ENCODE measurements around the gene CBX1. TPM values are rescaled to one million over a fixed set of nuclear protein-coding genes. Genes with fewer than 3 reads are reported as not detected.

CBX1 gene
- 43.5 TPM for total RNA-seq

DNA sequence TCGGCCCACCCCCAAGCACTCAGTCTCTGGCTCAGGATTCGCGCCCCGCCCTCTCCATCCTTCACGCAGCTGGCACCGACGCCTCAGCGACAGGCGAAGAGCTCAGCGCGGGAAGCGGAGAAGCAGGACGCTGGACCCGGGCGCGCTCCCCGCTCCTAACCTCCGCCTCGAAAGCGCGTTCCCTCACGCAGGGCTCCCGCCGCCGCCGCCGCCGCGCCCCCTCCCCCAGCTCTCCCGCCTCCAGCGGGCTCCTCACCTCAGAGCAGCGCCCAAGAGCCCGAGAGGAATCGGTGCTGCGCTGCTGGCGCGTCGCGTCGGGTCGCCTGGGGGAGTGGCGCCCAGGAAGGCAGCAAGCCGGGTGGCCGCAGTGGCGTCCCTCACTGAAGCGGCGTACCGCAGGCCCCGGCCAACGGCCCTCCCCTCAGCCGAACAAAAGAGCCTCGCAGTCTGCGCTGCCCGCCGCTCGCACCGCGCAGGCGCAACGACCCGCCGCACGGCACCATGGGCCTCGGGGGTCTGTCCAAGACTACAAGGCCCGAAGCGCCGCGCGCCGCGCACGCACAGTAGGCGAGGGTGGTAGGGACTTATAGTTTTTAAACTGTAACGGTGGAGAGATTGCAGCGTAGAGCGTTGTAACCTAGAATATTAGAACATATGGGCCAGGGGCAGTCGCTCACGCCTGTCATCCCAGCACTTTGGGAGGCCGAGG, at the start of gene CBX1:
CBX1 (minus strand) TSS at position 467 of the 709 bp plus-strand sequence. CDS start 24,474 bp downstream, outside the sequence.
- H3K27ac ChIP-seq: peak within 1 kb of the TSS; percentile 90
- H3K9me3 ChIP-seq: no peaks in the 10 kb centered on the region
- no peaks in the 10 kb centered on the region for H3K36me3 ChIP-seq
- peak in 1 of 2 donors; percentile 90 for DNase-seq (ENCODE audit: extremely low spot score in 2 of 2)
- intact Hi-C loops (cut with DNase I): no loop called here
- H3K4me3 ChIP-seq: peak within 1 kb of the TSS; percentile 94 to 97
- H3K4me1 ChIP-seq: peaks cover 22% of the 10 kb centered on the region
- H3K27me3 ChIP-seq: no peaks in the 10 kb centered on the region
- TF ChIP-seq POLR2A (IDR thresholded peaks at IDR 0.05): peak in 1 of 2 donors; percentile 77
- peak; percentile 94 to 96 for TF ChIP-seq POLR2AphosphoS5 (IDR thresholded peaks at IDR 0.05; ENCODE audit: insufficient read depth in 1 of 2, low read depth in 1 of 2)
- TF ChIP-seq CTCF (IDR thresholded peaks at IDR 0.05): no peak

DNA sequence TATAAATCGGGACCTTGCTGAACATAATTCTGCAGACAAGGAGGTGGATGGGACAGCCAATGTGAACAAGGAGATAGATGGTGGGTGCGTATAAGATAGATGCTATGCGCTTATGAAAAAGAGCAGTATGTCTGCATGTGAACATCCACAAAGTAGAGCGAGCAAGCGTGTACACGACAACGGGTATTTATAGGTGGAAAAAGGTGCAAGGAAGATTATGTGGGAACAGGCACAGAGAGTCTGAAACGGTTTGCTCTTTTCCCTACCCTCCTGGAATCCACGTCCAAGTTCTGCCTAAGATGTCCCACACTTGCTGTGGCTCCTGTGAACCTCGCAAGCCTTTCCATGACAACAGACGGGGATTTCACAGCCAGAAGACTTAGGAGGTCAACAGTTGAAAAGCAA, 49.3 kb upstream of the CBX1 start:
- Histone ChIP-seq H3K36me3 (no peaks in the 10 kb centered on the region), H3K4me3 (no peak overlapping the region), H3K27me3 (no peaks in the 10 kb centered on the region), H3K4me1 (no peaks in the 10 kb centered on the region), H3K27ac (no peak overlapping the region), H3K9me3 (no peaks in the 10 kb centered on the region)
- no peak for DNase-seq (ENCODE audit: extremely low spot score in 2 of 2)
- intact Hi-C loops (cut with DNase I): no loop called here
- TF ChIP-seq POLR2A (IDR thresholded peaks at IDR 0.05): no peak

GRCh38 chr17:48149787-48150463, 48.6 kb upstream of the CBX1 start:
- H3K27me3 ChIP-seq: no peaks in the 10 kb centered on the region

GRCh38 chr17:48148854-48149786, 47.8 kb upstream of the CBX1 start:
- no peak for TF ChIP-seq CTCF (IDR thresholded peaks at IDR 0.05)
- no peak for TF ChIP-seq POLR2A (IDR thresholded peaks at IDR 0.05)
- no peak for TF ChIP-seq POLR2AphosphoS5 (IDR thresholded peaks at IDR 0.05; ENCODE audit: insufficient read depth in 1 of 2, low read depth in 1 of 2)
- no peaks in the 10 kb centered on the region for H3K36me3 ChIP-seq
- no peaks in the 10 kb centered on the region for H3K4me1 ChIP-seq
- H3K27ac ChIP-seq: no peak overlapping the region
- intact Hi-C loops (cut with DNase I): no loop called here
- H3K9me3 ChIP-seq: no peaks in the 10 kb centered on the region
- no peaks in the 10 kb centered on the region for H3K27me3 ChIP-seq
- no peak overlapping the region for H3K4me3 ChIP-seq
- DNase-seq (ENCODE audit: extremely low spot score in 2 of 2): no peak

More at GRCh38 chr17:48149787-48150463, 48.6 kb upstream of the CBX1 start:
- intact Hi-C loops (cut with DNase I): no loop called here
- Histone ChIP-seq H3K27ac (no peak overlapping the region), H3K4me1 (no peaks in the 10 kb centered on the region), H3K4me3 (no peak overlapping the region), H3K9me3 (no peaks in the 10 kb centered on the region), H3K36me3 (no peaks in the 10 kb centered on the region)
- no peak for DNase-seq (ENCODE audit: extremely low spot score in 2 of 2)
- TF ChIP-seq POLR2A (IDR thresholded peaks at IDR 0.05) (no peak), CTCF (IDR thresholded peaks at IDR 0.05) (no peak), POLR2AphosphoS5 (IDR thresholded peaks at IDR 0.05; ENCODE audit: insufficient read depth in 1 of 2, low read depth in 1 of 2) (no peak)

- TF ChIP-seq CTCF (IDR thresholded peaks at IDR 0.05) (no peak), POLR2AphosphoS5 (IDR thresholded peaks at IDR 0.05; ENCODE audit: insufficient read depth in 1 of 2, low read depth in 1 of 2) (no peak), POLR2A (IDR thresholded peaks at IDR 0.05) (no peak)
- no peak for DNase-seq (ENCODE audit: extremely low spot score in 2 of 2)
- Histone ChIP-seq H3K4me3 (no peak overlapping the region), H3K36me3 (no peaks in the 10 kb centered on the region), H3K27me3 (no peaks in the 10 kb centered on the region), H3K27ac (no peak overlapping the region), H3K4me1 (no peaks in the 10 kb centered on the region), H3K9me3 (no peaks in the 10 kb centered on the region)
- intact Hi-C loops (cut with DNase I): no loop called here
Observed at GRCh38 chr17:48148029-48148770, 46.9 kb upstream of the CBX1 start.

Data from vagina (tissue), 2 donors.